GM18951 (cell line): ENCODE data around the gene DPF3.

Experiments used
- POLR2A ChIP-seq: IDR thresholded peaks from 4 replicates; pipeline ENCODE4 v1.6.1; 2011; ENCODE audit warnings: mild to moderate bottlenecking; ENCODE audit not compliant: insufficient read length, insufficient read depth; ENCODE audit errors: extremely low read depth
- in situ Hi-C: fragments of 300-500 bp; cut with MboI; formaldehyde crosslinking; loops from one replicate; pipeline ENCODE4 v1.12.0; 2022; ENCODE audit warnings: low sequenced_read_pairs, mixed read lengths, inconsistent platforms; ENCODE audit not compliant: unreplicated experiment

Gene DPF3

GRCh38 chr14:72732022-72732780 lies 161.7 kb downstream of the DPF3 start:
- no peak for TF ChIP-seq POLR2A
- in situ Hi-C loops, result no loop called here

- in situ Hi-C loops, result no loop called here
- TF ChIP-seq POLR2A, result no peak
Measured at GRCh38 chr14:72731252-72732020, 162.5 kb downstream of the DPF3 start.

- TF ChIP-seq POLR2A, result no peak
- in situ Hi-C loops, result no loop called here
Measured at GRCh38 chr14:72730468-72730867, 163.4 kb downstream of the DPF3 start.

- TF ChIP-seq POLR2A, result no peak
- in situ Hi-C loops, result no loop called here
Measured at GRCh38 chr14:72726444-72726843, 167.5 kb downstream of the DPF3 start.

GRCh38 chr14:72723858-72724530 lies 169.9 kb downstream of the DPF3 start:
- TF ChIP-seq POLR2A, result no peak

GRCh38 chr14:72722201-72722785 lies 171.6 kb downstream of the DPF3 start:
- in situ Hi-C loops, result no loop called here
- no peak for TF ChIP-seq POLR2A

More at GRCh38 chr14:72723858-72724530, 169.9 kb downstream of the DPF3 start:
- in situ Hi-C loops, result no loop called here

GRCh38 chr14:72721083-72721482 lies 172.8 kb downstream of the DPF3 start:
- no peak for TF ChIP-seq POLR2A
- in situ Hi-C loops, result no loop called here

GRCh38 chr14:72717220-72717619 lies 176.7 kb downstream of the DPF3 start:
- in situ Hi-C loops, result no loop called here
- TF ChIP-seq POLR2A, result no peak

GRCh38 chr14:72716476-72716875 lies 177.4 kb downstream of the DPF3 start:
- in situ Hi-C loops, result no loop called here
- TF ChIP-seq POLR2A, result no peak

- no peak for TF ChIP-seq POLR2A
- in situ Hi-C loops, result no loop called here
Measured at GRCh38 chr14:72715850-72716228, 178.1 kb downstream of the DPF3 start.

GRCh38 chr14:72715215-72715849 lies 178.6 kb downstream of the DPF3 start:
- TF ChIP-seq POLR2A, result no peak
- in situ Hi-C loops, result no loop called here

GRCh38 chr14:72714871-72715214 lies 179.1 kb downstream of the DPF3 start:
- TF ChIP-seq POLR2A, result no peak
- in situ Hi-C loops, result no loop called here

GRCh38 chr14:72714094-72714493 lies 179.8 kb downstream of the DPF3 start:
- in situ Hi-C loops, result no loop called here

More at GRCh38 chr14:72714094-72714493, 179.8 kb downstream of the DPF3 start:
- TF ChIP-seq POLR2A, result no peak
